WTC11 (cell line): ENCODE data around the gene ANGPTL1. TPM values are rescaled to one million over a fixed set of nuclear protein-coding genes. Genes with fewer than 3 reads are reported as not detected.
"Not testable (repeated sequence)": the region's sequence is repeated elsewhere in the genome, so short reads cannot be mapped to it uniquely, and the experiment has no call there.

Experiments
- ATAC-seq: fragments of 200-7000 bp; cut with Tn5 transposase; 2 replicates; pipeline ENCODE4 v1.10.0; 2021; ENCODE audit warnings: mild to moderate bottlenecking, moderate library complexity
- CTCF ChIA-PET: fragments of 300-600 bp; sonication (Branson Sonifier 250); formaldehyde crosslinking; loops from one replicate; lab custom pipeline; 2021; ENCODE audit warnings: antibody characterized with exemption; lab: Charles Lee
- POLR2A ChIA-PET: fragments of 350-600 bp; sonication (Branson Sonifier 250); formaldehyde crosslinking; loops from one replicate; lab custom pipeline; 2021; ENCODE audit warnings: antibody characterized with exemption; lab: Charles Lee
- DNase-seq: peaks from one replicate; pipeline ENCODE4 v3.0.0; 2021; ENCODE audit warnings: low spot score
- H3K27ac Mint-ChIP-seq: 2 replicates; pipeline ENCODE4 v1.8.0; 2021; ENCODE audit warnings: mixed read lengths
- H3K27me3 Mint-ChIP-seq: 2 replicates; pipeline ENCODE4 v1.8.0; 2021; ENCODE audit warnings: low read depth, mild to moderate bottlenecking, moderate library complexity, mixed read lengths
- H3K36me3 Mint-ChIP-seq: 2 replicates; pipeline ENCODE4 v1.8.0; 2021; ENCODE audit warnings: mixed read lengths
- H3K4me1 Mint-ChIP-seq: 2 replicates; pipeline ENCODE4 v1.8.0; 2022; ENCODE audit warnings: mixed read lengths
- H3K4me3 Mint-ChIP-seq: 2 replicates; pipeline ENCODE4 v1.8.0; 2021; ENCODE audit warnings: mild to moderate bottlenecking, moderate library complexity, mixed read lengths
- H3K9me3 Mint-ChIP-seq: 2 replicates; pipeline ENCODE4 v1.8.0; 2021; ENCODE audit warnings: mixed read lengths
- ATF1 ChIP-seq: sonication (generic); formaldehyde crosslinking; IDR thresholded peaks from 2 replicates; pipeline ENCODE4 v1.8.1; 2023; ENCODE audit warnings: mild to moderate bottlenecking, moderate library complexity, missing genetic modification reagents
- CBFB ChIP-seq: sonication (generic); formaldehyde crosslinking; IDR thresholded peaks from 2 replicates; pipeline ENCODE4 v1.8.1; 2022; ENCODE audit warnings: mild to moderate bottlenecking, low read depth, missing genetic modification reagents
- ELF4 ChIP-seq: sonication (generic); formaldehyde crosslinking; IDR thresholded peaks from 2 replicates; pipeline ENCODE4 v1.8.1; 2022; ENCODE audit warnings: low read depth, mild to moderate bottlenecking, moderate library complexity, missing genetic modification reagents
- GRHL2 ChIP-seq: fragments of 250-450 bp; sonication (Bioruptor Pico); IDR thresholded peaks from 2 replicates; pipeline ENCODE4 v1.8.0; 2022; ENCODE audit warnings: mild to moderate bottlenecking, moderate library complexity; ENCODE audit not compliant: insufficient replicate concordance, severe bottlenecking
- GTF2I ChIP-seq: fragments of 250-450 bp; sonication (Bioruptor Pico); conservative IDR thresholded peaks from 2 replicates; pipeline ENCODE4 v1.4.0; 2021; ENCODE audit warnings: mild to moderate bottlenecking
- IRF2 ChIP-seq: sonication (generic); formaldehyde crosslinking; IDR thresholded peaks from 2 replicates; pipeline ENCODE4 v1.8.0; 2022; ENCODE audit warnings: low read depth, missing genetic modification reagents, borderline replicate concordance
- JUN ChIP-seq: sonication (generic); formaldehyde crosslinking; IDR thresholded peaks from 2 replicates; pipeline ENCODE4 v1.8.0; 2023; ENCODE audit warnings: mild to moderate bottlenecking, missing genetic modification reagents
- MXD4 ChIP-seq: fragments of 250-450 bp; sonication (Bioruptor Pico); IDR thresholded peaks from 2 replicates; pipeline ENCODE4 v1.8.0; 2021; ENCODE audit warnings: mild to moderate bottlenecking, moderate library complexity, borderline replicate concordance
- MYBL2 ChIP-seq: sonication (generic); formaldehyde crosslinking; IDR thresholded peaks from 2 replicates; pipeline ENCODE4 v1.8.1; 2023; ENCODE audit warnings: mild to moderate bottlenecking, moderate library complexity, missing genetic modification reagents
- OVOL2 ChIP-seq: fragments of 250-450 bp; sonication (Bioruptor Pico); IDR thresholded peaks from 2 replicates; pipeline ENCODE4 v1.9.0; 2021; ENCODE audit warnings: mild to moderate bottlenecking, borderline replicate concordance
- SP1 ChIP-seq: sonication (generic); formaldehyde crosslinking; conservative IDR thresholded peaks from 2 replicates; pipeline ENCODE4 v1.8.1; 2022; ENCODE audit warnings: missing genetic modification reagents
- TEAD1 ChIP-seq: sonication (generic); formaldehyde crosslinking; IDR thresholded peaks from 2 replicates; pipeline ENCODE4 v1.8.0; 2022; ENCODE audit warnings: mild to moderate bottlenecking, missing genetic modification reagents
- TP53 ChIP-seq: sonication (generic); formaldehyde crosslinking; IDR thresholded peaks from 2 replicates; pipeline ENCODE4 v1.8.1; 2023; ENCODE audit warnings: mild to moderate bottlenecking, missing genetic modification reagents
- ZNF121 ChIP-seq: sonication (generic); formaldehyde crosslinking; IDR thresholded peaks from 2 replicates; pipeline ENCODE4 v1.8.0; 2023; ENCODE audit warnings: missing genetic modification reagents
- ZNF138 ChIP-seq: sonication (generic); formaldehyde crosslinking; conservative IDR thresholded peaks from 2 replicates; pipeline ENCODE4 v1.8.1; 2022; ENCODE audit warnings: mild to moderate bottlenecking, moderate library complexity, missing genetic modification reagents
- ZNF263 ChIP-seq: sonication (generic); formaldehyde crosslinking; IDR thresholded peaks from 2 replicates; pipeline ENCODE4 v1.8.1; 2022; ENCODE audit warnings: low read depth, mild to moderate bottlenecking, moderate library complexity, missing genetic modification reagents
- ZNF416 ChIP-seq: fragments of 250-450 bp; sonication (Bioruptor Pico); IDR thresholded peaks from 2 replicates; pipeline ENCODE4 v1.9.0; 2021; ENCODE audit warnings: mild to moderate bottlenecking, inconsistent platforms
- ZNF423 ChIP-seq: fragments of 250-450 bp; sonication (Bioruptor Pico); IDR thresholded peaks from 2 replicates; pipeline ENCODE4 v2.1.2; 2022; ENCODE audit warnings: mild to moderate bottlenecking, moderate library complexity
- total RNA-seq: library from RNA; stranded (reverse); gene quantifications from 3 replicates; pipeline ENCODE4 v1.2.3, GENCODE V29; 2021
- TF ChIP-seq, protein P1 (sequence below): fragments of 200-600 bp; IDR thresholded peaks from 2 replicates; pipeline ENCODE4 v1.8.0; 2022; ENCODE audit warnings: antibody characterized with exemption
- TF ChIP-seq, protein P2 (sequence below): sonication (generic); formaldehyde crosslinking; IDR thresholded peaks from 2 replicates; pipeline ENCODE4 v1.8.1; 2023; ENCODE audit warnings: mild to moderate bottlenecking, moderate library complexity, missing genetic modification reagents
- TF ChIP-seq, protein P3 (sequence below): sonication (generic); formaldehyde crosslinking; IDR thresholded peaks from 2 replicates; pipeline ENCODE4 v1.8.1; 2022; ENCODE audit warnings: missing genetic modification reagents, borderline replicate concordance

The ANGPTL1 gene
- total RNA-seq, 1 experiment from 2014 or later, result not detected

DNA sequence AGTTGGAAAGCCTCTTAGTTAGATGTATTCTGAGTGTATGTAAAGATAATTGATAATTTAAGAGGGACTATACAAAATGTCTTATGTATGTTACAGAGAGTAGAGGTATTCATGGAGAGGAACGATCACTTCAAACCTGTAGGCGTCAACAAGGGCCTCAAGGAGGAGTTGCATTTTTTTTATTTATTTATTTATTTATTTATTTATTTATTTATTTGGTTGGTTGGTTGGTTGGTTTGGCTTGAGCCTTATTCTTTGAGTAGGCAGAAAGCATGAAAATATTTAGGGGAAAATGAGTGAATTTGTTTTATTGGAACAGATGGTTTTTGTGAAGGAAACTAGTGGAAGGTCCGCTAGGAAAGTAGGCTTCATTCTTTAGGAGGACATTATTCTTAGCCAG, 8.5 kb downstream of the ANGPTL1 start (continued):
- TF ChIP-seq, protein P1, sequence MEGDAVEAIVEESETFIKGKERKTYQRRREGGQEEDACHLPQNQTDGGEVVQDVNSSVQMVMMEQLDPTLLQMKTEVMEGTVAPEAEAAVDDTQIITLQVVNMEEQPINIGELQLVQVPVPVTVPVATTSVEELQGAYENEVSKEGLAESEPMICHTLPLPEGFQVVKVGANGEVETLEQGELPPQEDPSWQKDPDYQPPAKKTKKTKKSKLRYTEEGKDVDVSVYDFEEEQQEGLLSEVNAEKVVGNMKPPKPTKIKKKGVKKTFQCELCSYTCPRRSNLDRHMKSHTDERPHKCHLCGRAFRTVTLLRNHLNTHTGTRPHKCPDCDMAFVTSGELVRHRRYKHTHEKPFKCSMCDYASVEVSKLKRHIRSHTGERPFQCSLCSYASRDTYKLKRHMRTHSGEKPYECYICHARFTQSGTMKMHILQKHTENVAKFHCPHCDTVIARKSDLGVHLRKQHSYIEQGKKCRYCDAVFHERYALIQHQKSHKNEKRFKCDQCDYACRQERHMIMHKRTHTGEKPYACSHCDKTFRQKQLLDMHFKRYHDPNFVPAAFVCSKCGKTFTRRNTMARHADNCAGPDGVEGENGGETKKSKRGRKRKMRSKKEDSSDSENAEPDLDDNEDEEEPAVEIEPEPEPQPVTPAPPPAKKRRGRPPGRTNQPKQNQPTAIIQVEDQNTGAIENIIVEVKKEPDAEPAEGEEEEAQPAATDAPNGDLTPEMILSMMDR, result no peak
- TF ChIP-seq CBFB (CRISPR knock-in tag) (no peak), MYBL2 (no peak), TEAD1 (CRISPR knock-in tag) (no peak), GTF2I (CRISPR knock-in tag) (no peak)

DNA sequence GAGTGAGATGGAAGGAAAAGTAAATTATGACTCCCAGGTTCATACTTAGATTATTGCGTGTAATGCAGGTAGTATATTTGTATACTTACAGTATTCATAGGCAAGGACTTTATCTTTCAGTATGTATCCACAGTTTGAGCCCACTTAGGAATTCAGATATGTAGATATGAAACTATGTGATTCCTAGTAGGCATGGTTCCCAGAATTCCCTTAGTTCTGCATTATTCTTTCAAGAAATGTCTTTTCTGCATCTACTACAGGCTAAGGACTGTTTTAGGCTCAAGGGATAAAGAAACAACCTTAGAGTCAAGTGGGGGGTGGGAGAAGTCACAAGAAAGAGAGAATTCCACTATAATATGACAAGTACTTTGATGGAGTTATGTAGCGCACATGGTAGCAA, 13.8 kb downstream of the ANGPTL1 start:
- H3K9me3 Mint-ChIP-seq, result no peaks in the 10 kb centered on the region
- no peak for ATAC-seq
- TF ChIP-seq GTF2I (CRISPR knock-in tag) (no peak), GRHL2 (CRISPR knock-in tag) (no peak), ZNF138 (CRISPR knock-in tag) (no peak), ELF4 (no peak)
- H3K4me1 Mint-ChIP-seq, result no peaks in the 10 kb centered on the region
- H3K27me3 Mint-ChIP-seq, result no peaks in the 10 kb centered on the region
- DNase-seq, result no peak
- no peak overlapping the region for H3K27ac Mint-ChIP-seq
- POLR2A ChIA-PET, result no interaction called here
- CTCF ChIA-PET, result interaction anchor here (0.9 kb wide), 1 partner anchor 314 kb away, joined by 3 read pairs; no protein-coding TSS in a partner anchor
- H3K4me3 Mint-ChIP-seq, result no peak overlapping the region
- no peaks in the 10 kb centered on the region for H3K36me3 Mint-ChIP-seq

DNA sequence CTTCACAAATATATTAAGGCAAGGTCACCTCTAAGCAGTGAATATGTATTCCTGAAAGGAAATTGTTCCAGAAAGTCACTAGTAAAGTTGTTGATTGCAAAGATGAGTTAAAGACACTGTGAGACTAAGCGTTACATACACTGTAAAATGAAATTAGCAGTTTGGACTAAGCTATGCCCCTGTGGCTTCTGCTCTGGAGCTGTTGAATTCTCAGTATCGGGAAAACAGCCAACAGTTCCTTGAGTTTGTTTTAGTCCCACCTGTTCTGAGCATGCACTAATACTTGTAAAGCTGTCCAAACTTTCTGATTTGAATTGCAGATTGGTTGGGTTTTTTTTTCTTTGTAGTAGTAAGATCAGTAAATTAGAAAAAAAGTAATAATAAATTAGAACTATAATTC, 21.0 kb downstream of the ANGPTL1 start:
- Mint-ChIP-seq H3K9me3 (no peaks in the 10 kb centered on the region), H3K27ac (peak overlapping the region; percentile 74; the same call in 1 of the 2 replicates), H3K27me3 (no peaks in the 10 kb centered on the region), H3K4me3 (no peak overlapping the region), H3K36me3 (no peaks in the 10 kb centered on the region), H3K4me1 (no peaks in the 10 kb centered on the region)
- ATAC-seq, result no peak
- ChIA-PET CTCF (no interaction called here), POLR2A (interaction anchor here (0.6 kb wide), 1 partner anchor 124 kb away, joined by 3 read pairs; no protein-coding TSS in a partner anchor)
- no peak for TF ChIP-seq IRF2 (CRISPR knock-in tag)
- TF ChIP-seq ATF1, result no peak
- TF ChIP-seq ZNF416, result no peak
- DNase-seq, result no peak

DNA sequence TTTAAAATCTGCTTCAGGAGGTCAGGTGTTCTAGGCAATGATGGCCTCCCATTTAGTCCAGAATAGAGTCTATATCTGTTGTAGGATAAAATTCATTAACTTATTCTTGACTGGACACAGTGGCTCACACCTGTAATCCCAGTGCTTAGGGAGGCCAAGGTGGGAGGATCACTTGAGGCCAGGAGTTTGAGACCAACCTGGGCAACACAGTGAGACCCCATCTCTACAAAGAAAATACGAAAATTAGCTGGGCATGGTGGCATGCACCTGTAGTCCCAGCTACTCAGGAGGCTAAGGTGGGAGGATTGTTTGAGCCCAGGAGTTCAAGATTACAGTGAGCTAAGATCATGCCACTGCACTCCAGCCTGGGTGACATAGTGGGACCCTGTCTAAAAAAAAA, 23.0 kb downstream of the ANGPTL1 start:
- POLR2A ChIA-PET, result interaction anchor here (0.6 kb wide), 1 partner anchor 140 kb away, joined by 4 read pairs; no protein-coding TSS in a partner anchor
- DNase-seq, H3K36me3 Mint-ChIP-seq, H3K4me1 Mint-ChIP-seq, H3K27ac Mint-ChIP-seq, H3K4me3 Mint-ChIP-seq, H3K27me3 Mint-ChIP-seq, H3K9me3 Mint-ChIP-seq, ATAC-seq: not testable (repeated sequence)
- CTCF ChIA-PET, result interaction anchor here (1.4 kb wide), 2 partner anchors 154 to 275 kb away, joined by 3 to 4 read pairs; no protein-coding TSS in a partner anchor
- peak; percentile 75 for TF ChIP-seq ZNF121

DNA sequence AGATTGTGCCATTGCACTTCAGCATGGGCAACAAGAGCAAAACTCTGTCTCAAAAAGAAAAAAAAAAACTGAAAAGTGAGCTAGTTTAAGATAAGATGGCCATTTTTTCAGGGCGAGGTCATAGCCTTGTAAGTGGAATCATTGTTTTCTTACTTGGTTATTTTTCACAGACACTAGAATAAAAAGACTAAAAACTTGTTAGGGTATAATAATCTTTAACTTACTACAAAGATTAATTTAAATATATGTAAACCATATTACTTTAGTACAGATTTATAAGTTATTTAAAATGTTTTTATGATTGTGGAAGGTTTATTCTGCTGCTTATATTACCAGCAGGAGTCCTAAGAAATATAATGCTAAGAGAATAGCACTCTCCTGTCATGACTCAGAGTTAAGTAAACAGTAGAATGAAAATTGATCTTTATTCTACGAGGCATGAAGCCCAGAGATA, 23.5 kb downstream of the ANGPTL1 start:
- Mint-ChIP-seq H3K27me3 (no peaks in the 10 kb centered on the region), H3K4me1 (no peaks in the 10 kb centered on the region), H3K9me3 (no peaks in the 10 kb centered on the region), H3K4me3 (no peak overlapping the region), H3K27ac (no peak overlapping the region), H3K36me3 (no peaks in the 10 kb centered on the region)
- ATAC-seq (no peak), DNase-seq (no peak)
- CTCF ChIA-PET, result interaction anchor here (1.4 kb wide), 1 partner anchor 155 kb away, joined by 4 read pairs; no protein-coding TSS in a partner anchor
- POLR2A ChIA-PET, result no interaction called here
- TF ChIP-seq, protein P2, sequence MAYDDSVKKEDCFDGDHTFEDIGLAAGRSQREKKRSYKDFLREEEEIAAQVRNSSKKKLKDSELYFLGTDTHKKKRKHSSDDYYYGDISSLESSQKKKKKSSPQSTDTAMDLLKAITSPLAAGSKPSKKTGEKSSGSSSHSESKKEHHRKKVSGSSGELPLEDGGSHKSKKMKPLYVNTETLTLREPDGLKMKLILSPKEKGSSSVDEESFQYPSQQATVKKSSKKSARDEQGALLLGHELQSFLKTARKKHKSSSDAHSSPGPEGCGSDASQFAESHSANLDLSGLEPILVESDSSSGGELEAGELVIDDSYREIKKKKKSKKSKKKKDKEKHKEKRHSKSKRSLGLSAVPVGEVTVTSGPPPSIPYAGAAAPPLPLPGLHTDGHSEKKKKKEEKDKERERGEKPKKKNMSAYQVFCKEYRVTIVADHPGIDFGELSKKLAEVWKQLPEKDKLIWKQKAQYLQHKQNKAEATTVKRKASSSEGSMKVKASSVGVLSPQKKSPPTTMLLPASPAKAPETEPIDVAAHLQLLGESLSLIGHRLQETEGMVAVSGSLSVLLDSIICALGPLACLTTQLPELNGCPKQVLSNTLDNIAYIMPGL (CRISPR knock-in tag), result no peak
- TF ChIP-seq TP53 (CRISPR knock-in tag), result no peak
- no peak for TF ChIP-seq OVOL2 (CRISPR knock-in tag)
- TF ChIP-seq, protein P3, sequence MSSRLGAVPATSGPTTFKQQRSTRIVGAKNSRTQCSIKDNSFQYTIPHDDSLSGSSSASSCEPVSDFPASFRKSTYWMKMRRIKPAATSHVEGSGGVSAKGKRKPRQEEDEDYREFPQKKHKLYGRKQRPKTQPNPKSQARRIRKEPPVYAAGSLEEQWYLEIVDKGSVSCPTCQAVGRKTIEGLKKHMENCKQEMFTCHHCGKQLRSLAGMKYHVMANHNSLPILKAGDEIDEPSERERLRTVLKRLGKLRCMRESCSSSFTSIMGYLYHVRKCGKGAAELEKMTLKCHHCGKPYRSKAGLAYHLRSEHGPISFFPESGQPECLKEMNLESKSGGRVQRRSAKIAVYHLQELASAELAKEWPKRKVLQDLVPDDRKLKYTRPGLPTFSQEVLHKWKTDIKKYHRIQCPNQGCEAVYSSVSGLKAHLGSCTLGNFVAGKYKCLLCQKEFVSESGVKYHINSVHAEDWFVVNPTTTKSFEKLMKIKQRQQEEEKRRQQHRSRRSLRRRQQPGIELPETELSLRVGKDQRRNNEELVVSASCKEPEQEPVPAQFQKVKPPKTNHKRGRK (CRISPR knock-in tag), result no peak
- TF ChIP-seq MXD4 (CRISPR knock-in tag), result no peak
- no peak for TF ChIP-seq ZNF263 (CRISPR knock-in tag)
- TF ChIP-seq ZNF423 (CRISPR knock-in tag), result no peak
- no peak for TF ChIP-seq SP1 (CRISPR knock-in tag)
- no peak for TF ChIP-seq JUN (CRISPR knock-in tag)
